Iris pigment epithelial cell (primary cell): ENCODE data around the gene HOXD8.
A peak's percentile ranks its signal among the peaks of the same experiment; 100 is the strongest.

Experiments
- DNase-seq: peaks from one replicate; pipeline ENCODE4 v3.0.0-alpha.2; 2011; ENCODE audit warnings: low read depth

Gene HOXD8

GRCh38 chr2:176103742-176104315 lies 25.7 kb upstream of the HOXD8 start:
- DNase-seq: no peak

GRCh38 chr2:176104316-176105077 lies 25.0 kb upstream of the HOXD8 start:
- DNase-seq: no peak

GRCh38 chr2:176105078-176105729 lies 24.3 kb upstream of the HOXD8 start:
- DNase-seq: no peak

- no peak for DNase-seq
Measured at GRCh38 chr2:176105730-176106580, 23.6 kb upstream of the HOXD8 start.

- no peak for DNase-seq
Measured at GRCh38 chr2:176106581-176107539, 22.6 kb upstream of the HOXD8 start, which contains the start of gene HOXD11. TSS of gene HOXD11 (plus strand) at chr2:176107280. CDS start at chr2:176107356, 76 bp downstream.

GRCh38 chr2:176107731-176108181 lies 21.7 kb upstream of the HOXD8 start:
- no peak for DNase-seq

- no peak for DNase-seq
Measured at GRCh38 chr2:176109192-176109901, 20.2 kb upstream of the HOXD8 start.

- no peak for DNase-seq
Measured at GRCh38 chr2:176109946-176110345, 19.6 kb upstream of the HOXD8 start.

GRCh38 chr2:176110415-176111308 lies 18.8 kb upstream of the HOXD8 start:
- DNase-seq: no peak

- DNase-seq: peak; percentile 34
Measured at GRCh38 chr2:176111309-176111663, 18.2 kb upstream of the HOXD8 start.

- no peak for DNase-seq
Measured at GRCh38 chr2:176111846-176112374, 17.6 kb upstream of the HOXD8 start.

GRCh38 chr2:176112375-176113302 lies 16.9 kb upstream of the HOXD8 start:
- no peak for DNase-seq

- no peak for DNase-seq
Measured at GRCh38 chr2:176114120-176114929, 15.2 kb upstream of the HOXD8 start.

GRCh38 chr2:176114930-176115625 lies 14.4 kb upstream of the HOXD8 start:
- no peak for DNase-seq

GRCh38 chr2:176115883-176116813 lies 13.4 kb upstream of the HOXD8 start, which contains the start of gene HOXD10:
TSS of gene HOXD10 (plus strand) at chr2:176116778. CDS start at chr2:176116834, 56 bp downstream.
- DNase-seq: no peak
